Measurements from ENCODE around the gene VEZT.

The VEZT gene

DNA sequence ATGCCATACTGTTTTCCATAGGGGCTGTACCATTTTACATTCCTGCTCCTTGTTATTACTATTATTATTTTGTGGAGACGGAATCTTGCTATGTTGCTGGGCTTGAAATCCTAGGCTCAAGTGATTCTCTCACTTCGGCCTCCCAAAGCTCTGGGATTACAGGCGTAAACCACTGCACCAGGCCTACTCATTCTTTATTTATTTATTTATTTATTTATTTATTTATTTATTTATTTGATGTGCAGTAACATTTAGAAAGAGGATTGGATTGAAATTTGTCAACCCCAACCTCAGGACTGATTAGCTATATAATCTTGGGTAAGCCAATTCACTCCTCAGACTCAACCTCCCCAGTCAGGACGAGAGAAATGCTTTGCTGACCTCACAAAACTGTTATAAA lies 107.9 kb downstream of the VEZT start:
- no peak for DNase-seq

DNA sequence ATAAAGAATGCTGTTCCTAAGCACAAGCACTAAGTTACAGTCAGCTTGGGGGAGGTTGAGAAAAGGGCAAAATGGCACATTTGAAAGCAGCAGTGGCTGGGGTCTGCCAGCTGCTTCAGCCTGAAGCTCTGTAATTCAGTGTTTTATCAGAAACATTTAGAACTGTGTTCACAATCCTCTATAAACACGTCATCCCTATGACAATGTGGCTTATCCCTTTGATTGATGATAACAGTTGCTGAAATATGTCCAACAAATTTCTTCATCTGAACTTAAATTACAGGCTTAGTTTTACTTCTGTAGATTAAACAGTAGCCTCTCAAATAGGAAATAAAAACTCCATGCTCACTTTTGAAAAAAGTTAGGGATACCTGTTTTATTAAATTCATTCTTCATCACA lies 108.8 kb downstream of the VEZT start:
- DNase-seq: no peak

DNA sequence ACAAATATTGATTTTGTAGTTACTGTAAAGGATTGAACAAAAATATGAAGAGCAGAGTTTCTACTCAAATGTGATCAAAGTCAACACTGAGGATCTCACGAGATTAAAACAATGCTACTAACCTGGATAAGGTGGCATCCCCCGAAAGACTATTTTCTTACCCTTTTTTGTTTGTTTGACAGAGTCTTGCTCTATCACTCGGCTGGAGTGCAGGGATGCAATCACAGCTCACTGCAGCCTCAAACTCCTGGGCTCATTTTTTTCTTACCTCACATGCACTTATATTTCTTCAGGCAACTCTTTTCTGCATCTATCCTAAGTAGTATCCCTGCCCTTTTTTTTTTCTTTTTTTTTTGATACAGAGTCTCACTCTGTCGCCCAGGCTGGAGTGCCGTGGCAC lies 109.2 kb downstream of the VEZT start:
- DNase-seq: no peak

DNA sequence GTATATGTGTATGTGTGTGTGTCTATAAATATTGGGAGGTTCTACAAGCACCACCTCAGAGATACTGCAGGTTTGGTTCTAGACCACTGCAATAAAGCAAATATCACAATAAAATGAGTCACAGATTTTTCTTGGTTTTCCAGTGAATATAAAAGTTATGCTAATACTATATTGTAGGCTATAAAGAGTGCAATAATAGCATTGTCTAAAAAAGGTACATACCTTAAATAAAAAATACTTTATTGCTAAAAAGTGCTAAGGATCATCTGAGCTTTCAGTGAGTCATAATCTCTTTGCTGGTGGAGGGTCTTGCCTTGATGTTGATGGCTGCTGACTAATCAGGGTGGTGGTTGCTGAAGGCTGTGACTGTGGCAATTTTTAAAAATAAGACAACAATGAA lies 111.1 kb downstream of the VEZT start:
- no peak for DNase-seq

DNA sequence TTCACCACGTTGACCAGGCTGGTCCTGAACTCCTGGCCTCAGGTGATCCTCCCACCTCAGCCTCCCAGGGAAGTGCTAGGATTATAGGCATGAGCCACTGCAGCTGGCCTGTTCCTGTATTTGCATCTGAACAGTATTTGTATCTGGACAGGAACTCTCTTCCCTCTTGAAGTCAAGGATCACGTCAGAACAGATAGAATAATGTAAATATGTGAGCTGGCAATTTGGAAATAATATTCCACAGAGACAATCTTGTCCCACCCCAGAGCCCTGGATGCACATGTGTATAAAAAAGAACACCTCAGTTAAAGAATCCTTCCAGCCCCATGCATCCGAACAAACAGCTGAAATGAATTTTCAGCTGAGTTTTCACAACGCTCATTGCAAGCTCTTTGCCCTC lies 118.3 kb downstream of the VEZT start:
- no peak for DNase-seq

DNA sequence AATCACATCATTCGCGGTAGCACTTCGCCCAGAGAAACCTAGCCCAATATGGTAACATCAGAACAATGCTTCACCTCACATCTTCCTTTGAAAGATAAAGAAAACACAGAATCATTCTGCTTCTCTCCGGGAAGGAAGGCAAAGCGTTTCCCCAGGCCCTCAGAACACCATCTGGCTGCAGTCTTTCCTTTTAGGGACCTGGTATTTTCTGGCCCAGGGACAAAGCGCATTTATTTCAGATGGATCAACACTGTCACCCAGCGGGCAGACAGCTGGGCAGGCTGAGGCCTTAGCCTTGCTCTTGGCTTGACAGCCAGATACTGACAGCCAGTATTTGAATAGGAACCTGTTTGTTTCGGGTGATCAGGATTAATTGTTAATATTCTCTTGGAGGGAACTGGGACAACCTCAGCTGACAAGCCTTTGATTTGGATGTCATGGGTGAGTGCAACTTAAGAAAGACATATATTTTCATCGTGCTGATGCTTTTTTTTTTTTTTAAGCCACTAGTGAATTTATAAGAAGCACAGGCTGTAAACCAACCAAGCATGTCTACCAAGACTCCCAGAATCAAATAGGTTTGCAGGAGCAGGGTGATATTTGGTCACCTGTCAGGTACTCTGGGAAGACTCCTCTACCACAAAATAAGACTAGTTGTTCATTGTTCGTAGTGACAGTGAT lies 118.9 kb downstream of the VEZT start:
- peak; percentile 72 for DNase-seq

DNA sequence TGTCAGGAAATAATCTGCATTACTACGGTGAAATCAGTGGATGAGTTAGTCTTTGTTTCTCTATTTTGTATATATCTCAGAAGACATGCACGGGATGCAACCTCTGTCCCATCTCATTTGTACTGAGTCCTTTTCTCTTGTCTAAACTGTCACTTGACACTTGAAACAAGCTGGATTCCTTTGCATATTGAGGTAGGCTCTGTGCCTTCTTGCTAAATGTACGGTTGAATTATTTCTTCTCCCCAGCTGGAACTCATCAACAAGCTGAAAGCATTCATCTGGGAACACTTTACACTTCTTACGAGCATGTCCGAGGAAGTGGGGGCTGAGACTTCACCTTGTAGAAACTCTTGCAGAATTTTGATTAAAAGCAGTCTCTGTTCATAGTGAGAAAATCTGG lies 119.5 kb downstream of the VEZT start:
- DNase-seq: no peak

DNA sequence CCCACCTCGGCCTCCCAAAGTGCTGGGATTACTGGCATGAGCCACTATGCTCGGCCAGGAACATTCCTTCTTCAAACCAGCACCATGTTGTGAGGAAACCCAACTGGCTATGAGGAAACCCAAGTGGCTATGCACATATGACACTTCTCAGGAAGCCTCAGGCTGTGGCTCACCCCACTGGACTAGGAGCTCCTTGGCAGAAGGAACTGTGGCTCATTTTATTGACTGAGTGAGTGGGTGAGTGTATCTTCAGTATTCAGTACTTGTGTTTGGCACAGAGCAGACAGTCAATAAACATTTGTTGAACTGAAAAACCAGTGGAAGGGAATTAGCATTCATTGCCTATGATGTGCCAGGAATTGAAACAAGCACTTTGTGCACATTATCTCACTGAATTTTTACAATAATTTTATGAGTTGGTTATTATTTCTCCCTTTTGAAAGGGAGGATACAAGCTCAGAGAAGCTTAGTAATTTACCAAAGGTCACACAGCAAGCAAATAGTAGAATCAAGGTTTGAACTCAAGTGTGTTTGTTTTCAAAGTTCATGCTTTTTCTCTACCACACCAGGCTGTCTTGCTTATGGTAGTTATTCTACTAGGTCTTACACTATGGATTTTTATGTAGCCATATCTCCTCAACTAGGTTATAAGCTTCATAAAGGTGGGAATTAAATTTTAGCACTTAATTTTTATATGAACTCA lies 121.6 kb downstream of the VEZT start:
- no peak for DNase-seq

DNA sequence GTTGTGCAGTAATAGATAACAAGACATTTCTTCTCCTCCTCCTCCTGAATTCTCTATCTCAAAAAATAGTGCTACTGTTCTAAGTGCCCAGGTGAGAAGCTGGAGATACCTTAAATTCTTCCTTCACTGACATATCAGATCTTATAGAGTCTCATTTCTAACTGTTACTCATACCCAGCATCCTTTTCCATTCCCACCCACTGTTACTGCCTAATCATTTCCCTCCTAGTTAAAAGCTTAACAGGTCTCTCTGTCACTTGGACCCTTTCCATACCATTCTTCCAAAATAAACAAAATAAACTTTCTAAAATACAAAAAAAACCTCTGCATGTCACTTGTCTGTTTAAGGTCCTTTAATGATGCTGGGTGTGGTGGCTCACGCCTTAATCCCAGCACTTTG lies 124.4 kb downstream of the VEZT start:
- DNase-seq: no peak

DNA sequence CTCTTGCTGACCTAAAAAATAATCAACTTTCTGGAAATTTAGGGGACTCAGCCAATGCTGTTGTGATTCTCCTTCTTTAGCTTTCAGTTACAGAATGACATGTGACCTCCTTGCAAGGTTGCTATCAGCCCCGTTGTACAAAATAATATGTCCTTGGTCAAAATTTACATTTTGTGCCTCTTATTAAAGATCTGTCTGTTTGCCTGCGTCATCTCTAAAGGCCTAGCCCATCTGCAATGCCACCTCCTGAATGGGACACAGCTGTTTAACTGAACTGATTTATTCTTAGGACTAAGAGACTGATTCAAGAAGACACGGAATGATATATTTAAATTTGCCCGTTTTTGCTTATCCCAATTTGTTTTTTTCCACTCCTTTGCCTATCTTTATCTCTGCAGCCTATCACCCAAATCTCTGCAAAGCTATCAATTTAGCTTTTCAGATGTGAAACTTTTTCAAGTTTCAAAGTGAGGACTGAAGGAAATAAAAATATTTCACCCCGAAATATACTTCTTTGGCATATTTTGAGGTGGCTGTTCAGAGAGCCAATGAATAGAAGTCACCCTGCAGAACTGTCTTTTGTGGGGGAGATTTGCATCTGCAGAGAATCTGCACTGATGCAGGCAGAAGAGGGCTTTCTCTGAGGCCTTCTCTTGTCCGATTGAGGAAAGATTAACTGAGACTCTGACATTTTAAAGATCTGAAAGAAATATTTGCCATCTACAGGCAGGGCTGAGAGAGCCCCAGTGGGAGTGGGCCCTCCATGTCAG lies 126.0 kb downstream of the VEZT start:
- DNase-seq: no peak

DNA sequence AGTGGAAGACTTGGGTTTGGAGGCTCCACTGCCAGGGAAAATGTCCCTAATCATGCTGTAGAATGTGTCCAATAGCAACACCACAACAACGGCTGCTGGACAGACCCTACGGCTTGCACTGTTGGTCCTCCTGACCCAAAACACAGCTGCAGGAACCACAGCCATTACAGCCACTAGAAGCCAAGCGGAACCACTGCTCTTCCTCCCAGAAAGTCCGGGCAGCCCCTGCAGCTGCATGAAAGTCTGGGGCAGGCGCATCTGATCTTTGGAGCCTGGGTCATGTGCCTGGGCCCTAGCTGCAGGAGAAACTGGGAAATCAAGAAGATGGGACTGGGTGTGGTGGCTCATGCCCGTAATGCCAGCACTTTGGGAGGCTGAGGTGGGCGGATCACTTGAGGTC lies 131.7 kb downstream of the VEZT start:
- no peak for DNase-seq

DNA sequence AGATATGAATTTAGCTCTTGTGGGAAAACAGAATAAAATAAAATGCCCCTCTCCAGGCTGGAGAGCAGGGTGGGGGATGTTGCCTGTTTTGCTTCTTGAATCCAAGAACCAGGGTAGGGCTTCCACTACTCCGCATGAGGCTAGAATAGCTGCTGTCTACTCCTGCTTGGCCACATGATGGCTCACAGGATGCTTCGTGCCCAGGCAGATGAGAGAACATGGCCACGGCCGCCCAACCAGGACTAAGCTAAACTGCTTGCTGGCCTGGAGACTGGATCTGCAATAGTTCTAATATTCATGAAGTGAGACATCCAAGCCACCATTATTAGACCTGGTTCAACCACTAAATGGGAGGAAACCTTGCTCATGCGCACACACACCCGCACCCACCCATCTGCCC lies 134.1 kb downstream of the VEZT start:
- DNase-seq: no peak

All from NCI-H526 treated with DMSO at 0.1 percent for 48 hours (cell line).